H1 (cell line): ENCODE data around the gene AGPS. TPM values are rescaled to one million over a fixed set of nuclear protein-coding genes. Genes with fewer than 3 reads are reported as not detected.

Experiments used
- CTCF ChIA-PET: fragments of 300-600 bp; sonication (Branson Sonifier 250); formaldehyde crosslinking; loops from one replicate; lab custom pipeline; 2021; ENCODE audit not compliant: partially characterized antibody; lab: Charles Lee
- POLR2A ChIA-PET: fragments of 300-600 bp; sonication (Branson Sonifier 250); formaldehyde crosslinking; loops from one replicate; lab custom pipeline; 2021; ENCODE audit warnings: inconsistent platforms; ENCODE audit not compliant: partially characterized antibody; lab: Charles Lee
- DNase-seq, 2 experiments: peaks; one replicate each; pipeline versions ENCODE4 v3.0.0 to v3.0.0-alpha.2; 2010 to 2022; ENCODE audit warnings: low spot score in 2 of 2, low read depth in 1 of 2, mixed read lengths in 1 of 2
- FAIRE-seq: peaks from 2 replicates; lab custom pipeline; 2011; peaks lifted over from hg19 to GRCh38; lab: Jason Lieb, UNC
- H2AFZ ChIP-seq: 2 replicates; pipeline ENCODE4 v1.8.1; 2012; ENCODE audit warnings: low read length, inconsistent platforms
- H2AK5ac ChIP-seq: 2 replicates; pipeline ENCODE4 v1.6.1; 2013; ENCODE audit warnings: low read depth, low read length
- H2BK120ac ChIP-seq: replicated peaks from 2 replicates; pipeline ENCODE3; 2013; ENCODE audit warnings: low read depth, low read length, inconsistent platforms
- H2BK12ac ChIP-seq: 2 replicates; pipeline ENCODE4 v1.6.1; 2013; ENCODE audit warnings: low read depth, low read length
- H2BK15ac ChIP-seq: 2 replicates; pipeline ENCODE4 v1.6.1; 2013; ENCODE audit warnings: low read length
- H2BK20ac ChIP-seq: 2 replicates; pipeline ENCODE4 v1.6.1; 2013; ENCODE audit warnings: low read length
- H2BK5ac ChIP-seq: 2 replicates; pipeline ENCODE4 v1.6.1; 2013; ENCODE audit warnings: low read depth, low read length
- H3K14ac ChIP-seq: 2 replicates; pipeline ENCODE4 v1.6.1; 2013; ENCODE audit warnings: inconsistent platforms; ENCODE audit not compliant: insufficient read length
- H3K18ac ChIP-seq: 2 replicates; pipeline ENCODE4 v1.6.1; 2013; ENCODE audit warnings: low read length; ENCODE audit errors: extremely low read depth
- H3K23ac ChIP-seq: 2 replicates; pipeline ENCODE4 v1.6.1; 2013; ENCODE audit warnings: inconsistent platforms; ENCODE audit not compliant: insufficient read length
- H3K23me2 ChIP-seq: 2 replicates; pipeline ENCODE4 v1.6.1; 2013; ENCODE audit warnings: low read depth, low read length
- H3K27ac ChIP-seq: 2 replicates; pipeline ENCODE4 v1.6.1; 2011; ENCODE audit warnings: low read depth, low read length, inconsistent platforms
- H3K27me3 ChIP-seq, 4 experiments: replicated peaks in 1 of 4; 1 replicate in 1 of 4; 2 replicates in 3 of 4; pipeline versions ENCODE4 v1.6.1 to v1.8.1; 2011 to 2013; ENCODE audit warnings: low read length in 3 of 4, mild to moderate bottlenecking in 3 of 4, inconsistent platforms in 2 of 4, mixed read lengths in 2 of 4, moderate library complexity in 1 of 4; ENCODE audit not compliant: control insufficient read depth in 3 of 4, insufficient read depth in 3 of 4; ENCODE audit errors: extremely low read depth in 1 of 4
- H3K36me3 ChIP-seq, 4 experiments: 2 replicates each; pipeline versions ENCODE4 v1.6.1 to v1.8.1; 2011 to 2013; ENCODE audit warnings: mild to moderate bottlenecking in 4 of 4, low read length in 3 of 4, moderate library complexity in 2 of 4, control low read depth in 1 of 4, inconsistent platforms in 1 of 4; ENCODE audit not compliant: insufficient read depth in 4 of 4, control insufficient read depth in 2 of 4
- H3K4ac ChIP-seq: replicated peaks from 2 replicates; pipeline ENCODE3; 2013; ENCODE audit warnings: low read length, low read depth, mixed read lengths, inconsistent platforms; ENCODE audit not compliant: insufficient read length
- H3K4me1 ChIP-seq, 4 experiments: replicated peaks in 1 of 4; 1 replicate in 1 of 4; 2 replicates in 3 of 4; pipeline versions ENCODE4 v1.6.1 to v1.8.1; 2011 to 2013; ENCODE audit warnings: low read length in 3 of 4, inconsistent platforms in 2 of 4, mixed read lengths in 1 of 4; ENCODE audit not compliant: insufficient read depth in 4 of 4, control insufficient read depth in 3 of 4
- H3K4me2 ChIP-seq, 2 experiments: 2 replicates each; pipeline versions ENCODE4 v1.6.1 to v1.8.1; 2011 to 2013; ENCODE audit warnings: low read depth in 2 of 2, low read length in 2 of 2, control low read depth in 1 of 2, inconsistent platforms in 1 of 2, mild to moderate bottlenecking in 1 of 2; ENCODE audit not compliant: insufficient read depth in 1 of 2
- H3K4me3 ChIP-seq, 4 experiments: fragments of 200-600, 300-600 bp in 1 of 4; sonication (generic), shearing (Covaris generic), sonication (Bioruptor Twin) in 1 of 4; 2 replicates each; pipeline versions ENCODE4 v1.5.1 to v1.8.1; 2011 to 2016; ENCODE audit warnings: low read length in 4 of 4, low read depth in 3 of 4, control low read depth in 2 of 4, inconsistent platforms in 2 of 4, mild to moderate bottlenecking in 2 of 4, mixed read lengths in 1 of 4, moderate library complexity in 1 of 4; ENCODE audit not compliant: insufficient read depth in 2 of 4; ENCODE audit errors: extremely low read depth in 1 of 4
- H3K56ac ChIP-seq: replicated peaks from 2 replicates; pipeline ENCODE3; 2013; ENCODE audit warnings: low read depth, mild to moderate bottlenecking, mixed read lengths, low read length, inconsistent platforms; ENCODE audit not compliant: insufficient read length
- H3K79me1 ChIP-seq: 2 replicates; pipeline ENCODE4 v1.6.1; 2013; ENCODE audit warnings: low read depth, low read length, control low read depth
- H3K79me2 ChIP-seq, 2 experiments: 2 replicates each; pipeline versions ENCODE4 v1.6.1 to v1.8.1; 2012 to 2013; ENCODE audit warnings: low read length in 2 of 2, mild to moderate bottlenecking in 2 of 2, inconsistent platforms in 1 of 2; ENCODE audit not compliant: insufficient read depth in 2 of 2, control insufficient read depth in 1 of 2
- H3K9ac ChIP-seq, 4 experiments: replicated peaks in 1 of 4; 1 replicate in 1 of 4; 2 replicates in 3 of 4; pipeline versions ENCODE4 v1.6.1 to v1.8.1; 2011 to 2013; ENCODE audit warnings: low read depth in 3 of 4, low read length in 3 of 4, control low read depth in 2 of 4, mild to moderate bottlenecking in 2 of 4, moderate library complexity in 2 of 4, inconsistent platforms in 1 of 4; ENCODE audit errors: extremely low read depth in 1 of 4
- H3K9me3 ChIP-seq, 2 experiments: 2 replicates each; pipeline versions ENCODE4 v1.6.1 to v1.8.1; 2012 to 2013; ENCODE audit warnings: mild to moderate bottlenecking in 2 of 2, moderate library complexity in 2 of 2, control low read depth in 1 of 2, inconsistent platforms in 1 of 2, low read depth in 1 of 2, low read length in 1 of 2, mixed read lengths in 1 of 2; ENCODE audit not compliant: insufficient read depth in 2 of 2
- H4K20me1 ChIP-seq, 2 experiments: replicated peaks in 1 of 2; 2 replicates each; pipeline versions ENCODE3 to v1.8.1; 2011 to 2013; ENCODE audit warnings: inconsistent platforms in 2 of 2, low read length in 2 of 2, mild to moderate bottlenecking in 1 of 2; ENCODE audit not compliant: insufficient read depth in 2 of 2, control insufficient read depth in 1 of 2
- H4K5ac ChIP-seq: 2 replicates; pipeline ENCODE4 v1.6.1; 2013; ENCODE audit warnings: low read length, low read depth, mixed read lengths, inconsistent platforms; ENCODE audit not compliant: insufficient read length
- H4K8ac ChIP-seq: 2 replicates; pipeline ENCODE4 v1.8.0; 2013; ENCODE audit warnings: mild to moderate bottlenecking, moderate library complexity, low read length, inconsistent platforms; ENCODE audit not compliant: insufficient read depth; ENCODE audit errors: extremely low read depth
- H4K91ac ChIP-seq: replicated peaks from 2 replicates; pipeline ENCODE3; 2013; ENCODE audit warnings: low read length, mixed read lengths, inconsistent platforms; ENCODE audit not compliant: insufficient read length
- BRCA1 ChIP-seq: IDR thresholded peaks from 2 replicates; pipeline ENCODE4 v1.6.1; 2012; ENCODE audit warnings: low read depth, low read length, improper control_type of control experiment
- CHD1 ChIP-seq: IDR thresholded peaks from 2 replicates; pipeline ENCODE4 v1.6.1; 2012; ENCODE audit warnings: low read depth, low read length, improper control_type of control experiment
- CTCF ChIP-seq, 3 experiments: IDR thresholded peaks; 1 replicate in 2 of 3; 2 replicates in 1 of 3; pipeline versions ENCODE4 v1.5.1 to v1.6.1; 2011; ENCODE audit warnings: low read length in 3 of 3, mild to moderate bottlenecking in 3 of 3, inconsistent platforms in 2 of 3, low read depth in 1 of 3, moderate library complexity in 1 of 3; ENCODE audit not compliant: insufficient read depth in 1 of 3; ENCODE audit errors: control extremely low read depth in 1 of 3
- KDM5A ChIP-seq: fragments of 200-600 bp; IDR thresholded peaks from 2 replicates; pipeline ENCODE4 v1.7.1; 2012; ENCODE audit warnings: mild to moderate bottlenecking, low read length, inconsistent platforms, mixed read lengths
- PHF8 ChIP-seq: fragments of 200-600 bp; sonication (generic); conservative IDR thresholded peaks from 2 replicates; pipeline ENCODE4 v1.7.1; 2012; ENCODE audit warnings: low read depth, mild to moderate bottlenecking, inconsistent platforms, low read length, moderate library complexity
- POLR2A ChIP-seq, 2 experiments: IDR thresholded peaks; 1 replicate in 1 of 2; 2 replicates in 1 of 2; pipeline ENCODE4 v1.6.1; 2011; ENCODE audit warnings: low read depth in 2 of 2, low read length in 2 of 2, mild to moderate bottlenecking in 2 of 2; ENCODE audit errors: control extremely low read depth in 1 of 2
- RFX5 ChIP-seq: IDR thresholded peaks from 2 replicates; pipeline ENCODE4 v1.6.1; 2011; ENCODE audit warnings: low read depth, low read length, improper control_type of control experiment, borderline replicate concordance
- RNF2 ChIP-seq: fragments of 200-900, 300-1000 bp; sonication (generic); IDR thresholded peaks from 2 replicates; pipeline ENCODE4 v1.7.1; 2016; ENCODE audit warnings: borderline replicate concordance, low read depth, mild to moderate bottlenecking, antibody characterized with exemption, low read length; ENCODE audit not compliant: poor library complexity, severe bottlenecking; ENCODE audit errors: missing control alignments
- RXRA ChIP-seq: IDR thresholded peaks from 2 replicates; pipeline ENCODE4 v1.6.1; 2011; ENCODE audit warnings: low read depth, mild to moderate bottlenecking, low read length, moderate library complexity; ENCODE audit not compliant: insufficient read depth
- SIN3A ChIP-seq, 2 experiments: IDR thresholded peaks in 1 of 2; conservative IDR thresholded peaks in 1 of 2; 2 replicates each; pipeline ENCODE4 v1.6.1; 2011 to 2012; ENCODE audit warnings: low read length in 2 of 2, improper control_type of control experiment in 1 of 2, low read depth in 1 of 2, mild to moderate bottlenecking in 1 of 2
- TAF1 ChIP-seq: IDR thresholded peaks from 2 replicates; pipeline ENCODE4 v1.6.1; 2011; ENCODE audit warnings: mild to moderate bottlenecking, low read depth, low read length
- TEAD4 ChIP-seq: IDR thresholded peaks from 2 replicates; pipeline ENCODE4 v1.6.1; 2012; ENCODE audit warnings: low read depth, low read length, inconsistent platforms, mixed read lengths
- WGBS, 2 experiments: shearing (Covaris generic) in 1 of 2; methylation state at CpG; one replicate each; pipeline versions ENCODE4 v1.1.6 to v1.1.7; 2013 to 2015; ENCODE audit warnings: low lambda C conversion rate in 2 of 2, mixed read lengths in 2 of 2, inconsistent platforms in 1 of 2, low coverage in 1 of 2, missing lambda C conversion rate in 1 of 2; ENCODE audit not compliant: insufficient replicate concordance in 2 of 2, insufficient coverage in 1 of 2, insufficient read length in 1 of 2; ENCODE audit errors: extremely low coverage in 1 of 2, missing lambda C conversion rate in 1 of 2; 5-methylcytosine and 5-hydroxymethylcytosine counted together
- polyA plus RNA-seq, 7 experiments: library from polyadenylated mRNA; depleted of rRNA in 3 of 7; stranded (reverse) in 5 of 7; unstranded in 2 of 7; fragments of >200 nt in 5 of 7; fragments of 200-250 nt in 2 of 7; gene quantifications; 1 replicate in 5 of 7; 2 replicates in 1 of 7; 4 replicates in 1 of 7; pipeline versions ENCODE4 v1.2.1 to v1.2.3, GENCODE V29; 2011 to 2013; ENCODE audit warnings: missing spikeins in 2 of 7, mixed read lengths in 2 of 7
- total RNA-seq: library from RNA; stranded (reverse); fragmentation: NEBNext Ultra II Directional; extraction: Animal tissue kit (Norgen Biotek cat#: 25700); gene quantifications from 2 replicates; pipeline ENCODE4 v1.2.1, GENCODE V29; 2021

The AGPS gene
- total and polyA plus RNA-seq, 2 of the 8 experiments (the other 6 are each of a cell fraction or from before 2014, with no cell fraction given) = 7.3 to 57.8 TPM

GRCh38 chr2:177547772-177548171 lies 155.2 kb downstream of the AGPS start:
- H2BK12ac ChIP-seq = no peak overlapping the region
- no peak overlapping the region for H2BK20ac ChIP-seq
- no peak overlapping the region for H2AFZ ChIP-seq
- H2AK5ac ChIP-seq = no peak overlapping the region
- H3K23me2 ChIP-seq = peaks cover 2% of the 10 kb centered on the region; the same call in 1 of the 2 replicates
- no peak overlapping the region for H4K91ac ChIP-seq
- H3K4me1 ChIP-seq = 0 out of 7 replicates have a peak, but pooled peaks cover 0 to 3% (median 0%) of the 10 kb centered on the region in 4 experiments
- peaks cover 16 to 17% of the 10 kb centered on the region in 2 experiments for H3K9me3 ChIP-seq
- no peak overlapping the region for H4K8ac ChIP-seq
- no peaks in the 10 kb centered on the region; a peak in 1 of 8 replicates for H3K36me3 ChIP-seq
- H3K27ac ChIP-seq = no peak overlapping the region
- CTCF ChIA-PET = no interaction called here
- no peak overlapping the region for H2BK5ac ChIP-seq
- H3K79me2 ChIP-seq = no peaks in the 10 kb centered on the region
- DNase-seq (no peak), FAIRE-seq (no peak)
- no peak overlapping the region for H2BK120ac ChIP-seq
- POLR2A ChIA-PET = interaction anchor here (1.0 kb wide), 1 partner anchor 154 kb away, joined by 4 read pairs; no protein-coding TSS in a partner anchor
- no peak overlapping the region for H3K14ac ChIP-seq
- no peaks in the 10 kb centered on the region for H3K79me1 ChIP-seq
- no peak overlapping the region for H4K5ac ChIP-seq
- WGBS, 2 experiments = 87% methylated on average over 1 of the region's 1 CpG; no CpG with 5 or more reads in 1 of the 2 experiments
- no peak overlapping the region for H3K18ac ChIP-seq
- H3K4me3 ChIP-seq = no peak overlapping the region
- H3K27me3 ChIP-seq = no peaks in the 10 kb centered on the region
- no peak overlapping the region for H3K4me2 ChIP-seq
- H3K56ac ChIP-seq = no peak overlapping the region
- H3K4ac ChIP-seq = no peak overlapping the region
- no peak overlapping the region for H3K9ac ChIP-seq
- no peak overlapping the region for H2BK15ac ChIP-seq
- H3K23ac ChIP-seq = no peak overlapping the region
- no peaks in the 10 kb centered on the region for H4K20me1 ChIP-seq
- TF ChIP-seq RNF2 = no peak
- TF ChIP-seq KDM5A = no peak
- TF ChIP-seq CHD1 = no peak
- no peak for TF ChIP-seq PHF8
- TF ChIP-seq TEAD4 = no peak
- no peak for TF ChIP-seq POLR2A (IDR thresholded peaks at IDR 0.05; ENCODE audit: control extremely low read depth in 1 of 2, low read depth in 2 of 2, low read length in 2 of 2)
- TF ChIP-seq SIN3A (conservative IDR thresholded peaks at IDR 0.05 in 1 of 2, IDR thresholded peaks at IDR 0.05 in 1 of 2; ENCODE audit: low read depth in 1 of 2, low read length in 2 of 2) = no peak
- TF ChIP-seq CTCF (IDR thresholded peaks at IDR 0.05; ENCODE audit: control extremely low read depth in 1 of 3, insufficient read depth in 1 of 3, low read depth in 1 of 3, low read length in 3 of 3) = no peak
- TF ChIP-seq BRCA1 = no peak
- TF ChIP-seq TAF1 = no peak
- no peak for TF ChIP-seq RXRA
- no peak for TF ChIP-seq RFX5
